GM12878 (cell line): ENCODE results near the gene VPS45. TPM values are rescaled to one million over a fixed set of nuclear protein-coding genes. Genes with fewer than 3 reads are reported as not detected.

Source experiments
- ATAC-seq: fragments of 200-7000 bp; cut with Tn5 transposase; 3 replicates; pipeline ENCODE4 v1.9.1; 2020; ENCODE audit warnings: mild to moderate bottlenecking, moderate library complexity
- Bru-seq: library from RNA; stranded (reverse); fragments of 400-500 nt; gene quantifications from one replicate; lab custom pipeline; 2021; lab: Mats Ljungman, UMichigan
- BruChase-seq, 2 experiments: library from RNA; stranded (reverse); fragments of 400-500 nt; gene quantifications; one replicate each; lab custom pipeline; 2021; lab: Mats Ljungman, UMichigan
- BruUV-seq: library from RNA; stranded (reverse); fragments of 400-500 nt; replicated peaks from 2 replicates; lab custom pipeline; 2021; lab: Mats Ljungman, UMichigan
- CTCF ChIA-PET: fragments of 300-600 bp; sonication (Branson Sonifier 250); formaldehyde crosslinking; extraction: SDS; loops from one replicate; lab custom pipeline; 2021; ENCODE audit warnings: inconsistent platforms; lab: Yijun Ruan, JAX
- POLR2A ChIA-PET: fragments of 350-600 bp; formaldehyde crosslinking; extraction: SDS; loops from one replicate; lab custom pipeline; 2021; ENCODE audit warnings: inconsistent platforms; lab: Charles Lee
- RAD21 ChIA-PET: fragments of 300-600 bp; sonication (Branson Sonifier 250); formaldehyde crosslinking; loops from one replicate; lab custom pipeline; 2023; ENCODE audit warnings: antibody characterized with exemption; ENCODE audit not compliant: unreplicated experiment; lab: Charles Lee
- SMC1A ChIA-PET: fragments of 300-600 bp; sonication (Branson Sonifier 250); formaldehyde crosslinking; loops from one replicate; lab custom pipeline; 2023; ENCODE audit not compliant: unreplicated experiment, uncharacterized antibody; lab: Charles Lee
- DNase-seq: peaks from one replicate; pipeline ENCODE4 v3.0.0-alpha.2; 2011; ENCODE audit warnings: low read depth, low spot score
- FAIRE-seq: peaks from 3 replicates; lab custom pipeline; 2011; peaks lifted over from hg19 to GRCh38; lab: Jason Lieb, UNC
- H2AFZ ChIP-seq: 2 replicates; pipeline ENCODE4 v1.6.0; 2011; ENCODE audit warnings: low read depth, low read length, control low read depth; ENCODE audit not compliant: control insufficient read depth
- H3K27ac ChIP-seq: 2 replicates; pipeline ENCODE4 v1.5.1; 2011; ENCODE audit warnings: control low read depth; ENCODE audit not compliant: control insufficient read depth, insufficient read depth
- H3K27me3 ChIP-seq, 2 experiments: replicated peaks in 1 of 2; 2 replicates each; pipeline versions ENCODE4 v1.6.0 to v1.6.1; 2011; ENCODE audit warnings: low read length in 1 of 2; ENCODE audit not compliant: control insufficient read depth in 2 of 2, insufficient read depth in 2 of 2
- H3K36me3 ChIP-seq, 2 experiments: 2 replicates each; pipeline ENCODE4 v1.5.1; 2011; ENCODE audit warnings: low read length in 1 of 2; ENCODE audit not compliant: control insufficient read depth in 2 of 2, insufficient read depth in 2 of 2
- H3K4me1 ChIP-seq: 2 replicates; pipeline ENCODE4 v1.6.1; 2011; ENCODE audit warnings: mild to moderate bottlenecking, low read length, moderate library complexity, mixed read lengths; ENCODE audit not compliant: control insufficient read depth, insufficient read depth
- H3K4me2 ChIP-seq: 2 replicates; pipeline ENCODE4 v1.6.0; 2011; ENCODE audit warnings: control low read depth; ENCODE audit not compliant: control insufficient read depth, insufficient read depth
- H3K4me3 ChIP-seq: fragments of 200-600 bp; sonication (generic); 2 replicates; pipeline ENCODE4 v1.5.1; 2016
- H3K79me2 ChIP-seq: 2 replicates; pipeline ENCODE4 v1.6.0; 2011; ENCODE audit warnings: low read length; ENCODE audit not compliant: control insufficient read depth, insufficient read depth
- H3K9ac ChIP-seq: 2 replicates; pipeline ENCODE4 v1.8.0; 2011; ENCODE audit warnings: low read length, control low read depth, mixed read lengths; ENCODE audit not compliant: control insufficient read depth, insufficient read depth
- H3K9me3 ChIP-seq: replicated peaks from 3 replicates; pipeline ENCODE4 v1.5.1; 2011; ENCODE audit warnings: mild to moderate bottlenecking, low read length; ENCODE audit not compliant: control insufficient read depth, insufficient read depth
- H4K20me1 ChIP-seq: 2 replicates; pipeline ENCODE4 v1.6.0; 2011; ENCODE audit not compliant: control insufficient read depth, insufficient read depth
- CHD1 ChIP-seq: IDR thresholded peaks from 2 replicates; pipeline ENCODE4 v1.6.1; 2012; ENCODE audit warnings: low read depth, low read length, improper control_type of control experiment
- CREM ChIP-seq: IDR thresholded peaks from 2 replicates; pipeline ENCODE4 v1.6.1; 2014; ENCODE audit warnings: antibody characterized with exemption, low read depth
- POLR2AphosphoS5 ChIP-seq: IDR thresholded peaks from 2 replicates; pipeline ENCODE4 v1.6.1; 2011; ENCODE audit warnings: mild to moderate bottlenecking, low read length, inconsistent platforms
- RAD21 ChIP-seq: IDR thresholded peaks from 2 replicates; pipeline ENCODE4 v1.6.1; 2011; ENCODE audit warnings: mild to moderate bottlenecking, low read depth, low read length, moderate library complexity; ENCODE audit not compliant: insufficient read depth
- SMC3 ChIP-seq: IDR thresholded peaks from 2 replicates; pipeline ENCODE4 v1.6.1; 2011; ENCODE audit warnings: low read length, improper control_type of control experiment, borderline replicate concordance
- SPI1 ChIP-seq: IDR thresholded peaks from 2 replicates; pipeline ENCODE4 v1.6.1; 2011; ENCODE audit warnings: low read depth, mild to moderate bottlenecking, low read length, moderate library complexity, borderline replicate concordance; ENCODE audit not compliant: insufficient read depth
- SREBF2 ChIP-seq: IDR thresholded peaks from 2 replicates; pipeline ENCODE4 v1.6.1; 2012; ENCODE audit warnings: mild to moderate bottlenecking, low read length
- TCF3 ChIP-seq: IDR thresholded peaks from 2 replicates; pipeline ENCODE4 v1.6.1; 2012; ENCODE audit warnings: low read depth, mild to moderate bottlenecking, low read length, borderline replicate concordance; ENCODE audit not compliant: insufficient read depth
- ZBTB4 ChIP-seq: fragments of 450-650 bp; formaldehyde crosslinking; IDR thresholded peaks from 2 replicates; pipeline ENCODE4 v1.4.0; 2022; ENCODE audit warnings: mild to moderate bottlenecking, moderate library complexity
- WGBS: methylation state at CpG from one replicate; pipeline ENCODE4 v1.1.6; 2016; ENCODE audit warnings: low lambda C conversion rate; ENCODE audit not compliant: insufficient replicate concordance, insufficient coverage; ENCODE audit errors: missing lambda C conversion rate; 5-methylcytosine and 5-hydroxymethylcytosine counted together
- in situ Hi-C: fragments of 300-500 bp; cut with MboI; formaldehyde crosslinking; loops from 9 replicates; pipeline ENCODE4 v1.14.3; 2018; ENCODE audit warnings: mixed read lengths
- intact Hi-C: fragments of 100-400 bp; cut with micrococcal nuclease; formaldehyde crosslinking; loops from one replicate; pipeline ENCODE4 v1.14.2; 2022; ENCODE audit not compliant: unreplicated experiment
- long read RNA-seq, 2 experiments: library from polyadenylated mRNA; unstranded; transcript quantifications; one replicate each; pipeline ENCODE4 v2.0.0, GENCODE V29; 2019 to 2020
- polyA minus RNA-seq, 3 experiments: library from RNA; depleted of rRNA, polyadenylated mRNA; stranded (reverse); fragments of >200 nt; gene quantifications; 2 replicates each; pipeline ENCODE4 v1.2.3, GENCODE V29; 2011
- polyA plus RNA-seq, 11 experiments: library from polyadenylated mRNA; depleted of rRNA in 4 of 11; unstranded in 6 of 11; stranded (reverse) in 5 of 11; fragments of >200 nt; fragmentation: Nextera tagmentation in 4 of 11; fragmentation: Illumina TruSeq in 1 of 11; extraction: Ambion mirVana in 4 of 11; extraction: Trizol in 1 of 11; gene quantifications; 1 replicate in 1 of 11; 2 replicates in 10 of 11; pipeline versions ENCODE4 v1.2.1 to v1.2.3, GENCODE V29; 2011 to 2016; ENCODE audit warnings: inconsistent platforms in 2 of 11, missing spikeins in 2 of 11, low read depth in 1 of 11
- total RNA-seq, 4 experiments: library from RNA; depleted of rRNA in 3 of 4; stranded (reverse); fragments of >200 nt in 3 of 4; fragmentation: Illumina TruSeq in 1 of 4; extraction: Trizol in 1 of 4; gene quantifications; 2 replicates each; pipeline versions ENCODE4 v1.2.1 to v1.2.3, GENCODE V29; 2013 to 2021
- TF ChIP-seq, protein P1 (sequence below): IDR thresholded peaks from 2 replicates; pipeline ENCODE4 v1.6.1; 2012; ENCODE audit warnings: low read depth, low read length, improper control_type of control experiment

Gene VPS45
- 160 and 169 TPM in 2 replicates for total RNA-seq (2013; cell fraction: nucleolus; rRNA removed)
- total RNA-seq (2014; rRNA removed) (29.3 and 32.7 TPM in 2 replicates), total RNA-seq (2014; rRNA removed; fragmentation: Illumina TruSeq; extraction: Trizol) (38.0 and 38.4 TPM in 2 replicates), total RNA-seq (2021) (25.5 and 28.4 TPM in 2 replicates), polyA plus RNA-seq (2011; rRNA removed) (44.9 and 62.1 TPM in 2 replicates), polyA plus RNA-seq (2014; fragmentation: Illumina TruSeq; extraction: Trizol) (42.5 and 61.4 TPM in 2 replicates), polyA plus RNA-seq (2014; fragmentation: Nextera tagmentation; extraction: Ambion mirVana) (10 to 100 TPM; 24.4 to 28.7 TPM), polyA plus RNA-seq (2014; rRNA removed) (27.3 and 31.0 TPM in 2 replicates), polyA plus RNA-seq (2016; fragmentation: Nextera tagmentation; extraction: Ambion mirVana) (10 to 100 TPM; 46.7 to 48.7 TPM), polyA minus RNA-seq (2011; rRNA and poly(A)+ RNA removed) (22.0 and 34.3 TPM in 2 replicates), Bru-seq, nascent RNA (percentile 64 among the genes with signal in this experiment), BruChase-seq, experiment 1, labeled RNA remaining after a 6-hour chase (percentile 70 among the genes with signal in this experiment), BruChase-seq, experiment 2, labeled RNA remaining after a 2-hour chase (percentile 70 among the genes with signal in this experiment)
- 12.9 TPM for polyA plus RNA-seq (2011; ENCODE audit: low read depth)
- polyA plus RNA-seq (2011; cell fraction: cytosol; rRNA removed): 18.4 and 20.7 TPM in 2 replicates
- 74.4 and 75.6 TPM in 2 replicates for polyA plus RNA-seq (2011; cell fraction: nucleus; rRNA removed)
- polyA plus RNA-seq (2012): 17.4 and 24.6 TPM in 2 replicates
- polyA minus RNA-seq (2011; cell fraction: cytosol; rRNA and poly(A)+ RNA removed): 4.3 and 11.5 TPM in 2 replicates
- 43.2 and 51.1 TPM in 2 replicates for polyA minus RNA-seq (2011; cell fraction: nucleus; rRNA and poly(A)+ RNA removed)
- long read RNA-seq, experiment 1, transcript VPS45-202 (15 exons, 2,790 nt): major isoform, 10 of 10 reads
- long read RNA-seq, experiment 1, partial matches to known transcripts: 0 of 10 reads
- long read RNA-seq, experiment 1, other reads (novel, unspliced or antisense): 0 of 10 reads
- long read RNA-seq, experiment 2, transcript VPS45-202 (15 exons, 2,790 nt): major isoform, 65 of 94 reads
- long read RNA-seq, experiment 2, partial matches to known transcripts: 15 of 94 reads
- long read RNA-seq, experiment 2, other reads (novel, unspliced or antisense): 10 of 94 reads

- FAIRE-seq (no peak), ATAC-seq (peak; percentile 98), DNase-seq (peak; percentile 71)
- peak within 1 kb of the TSS; percentile 96 for H3K9ac ChIP-seq
- H3K36me3 ChIP-seq: 0 out of 4 replicates have a peak, but pooled peaks cover 0 to 4% of the 10 kb centered on the region in 2 experiments
- ChIA-PET SMC1A (interaction anchor here (0.9 to 4.9 kb wide), 13 partner anchors 12 to 179 kb away, joined by 3 to 63 read pairs (median 3); a partner anchor contains a TSS), POLR2A (interaction anchor here (1.0 to 3.6 kb wide), 10 partner anchors 19 to 180 kb away, joined by 3 to 21 read pairs (median 4); a partner anchor contains a TSS), CTCF (interaction anchor here (0.9 to 14.7 kb wide), 13 partner anchors 9 to 165 kb away, joined by 3 to 577 read pairs (median 4); no protein-coding TSS in a partner anchor), RAD21 (interaction anchor here (0.9 to 2.5 kb wide), 11 partner anchors 9 to 167 kb away, joined by 3 to 10 read pairs (median 6); no protein-coding TSS in a partner anchor)
- no peaks in the 10 kb centered on the region for H3K27me3 ChIP-seq
- in situ Hi-C loops (no loop called here), intact Hi-C loops (loop anchor here (2.0 kb wide), 1 partner anchor 93 kb away; no protein-coding TSS in a partner anchor)
- BruUV-seq: TSS peak; percentile 87
- H3K4me1 ChIP-seq: peaks cover 9% of the 10 kb centered on the region; the same call in 1 of the 2 replicates
- WGBS: 2% methylated on average over 46 of the region's 46 CpGs
- H3K4me3 ChIP-seq: peak within 1 kb of the TSS; percentile 84
- peaks cover 25% of the 10 kb centered on the region for H3K79me2 ChIP-seq
- no peaks in the 10 kb centered on the region for H4K20me1 ChIP-seq
- H3K27ac ChIP-seq: peak within 1 kb of the TSS; percentile 97
- H3K9me3 ChIP-seq: no peaks in the 10 kb centered on the region
- peak within 1 kb of the TSS; percentile 98 for H2AFZ ChIP-seq
- H3K4me2 ChIP-seq: peak within 1 kb of the TSS; percentile 72
- TF ChIP-seq SPI1 (peak; percentile 16; the same call in 1 of the 2 replicates), SMC3 (peak; percentile 8; the same call in 1 of the 2 replicates), RAD21 (0 out of 2 replicates have a peak, but pooled peaks have one; percentile 18), TCF3 (peak; percentile 70; the same call in 1 of the 2 replicates), SREBF2 (peak; percentile 41; the same call in 1 of the 2 replicates), CHD1 (peak; percentile 94; the same call in 1 of the 2 replicates), ZBTB4 (no peak), CREM (peak; percentile 42; the same call in 1 of the 2 replicates), POLR2AphosphoS5 (0 out of 2 replicates have a peak, but pooled peaks have one; percentile 81)
- TF ChIP-seq, protein P1, sequence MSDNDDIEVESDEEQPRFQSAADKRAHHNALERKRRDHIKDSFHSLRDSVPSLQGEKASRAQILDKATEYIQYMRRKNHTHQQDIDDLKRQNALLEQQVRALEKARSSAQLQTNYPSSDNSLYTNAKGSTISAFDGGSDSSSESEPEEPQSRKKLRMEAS: peak; percentile 40; the same call in 1 of the 2 replicates
Measured at GRCh38 chr1:150067184-150068108, at the start of gene VPS45. VPS45 (plus strand) TSS chr1:150067776; CDS start chr1:150067858, 82 bp downstream.
